Measurements from ENCODE around the gene FAM234B. TPM values are rescaled to one million over a fixed set of nuclear protein-coding genes. Genes with fewer than 3 reads are reported as not detected.

The FAM234B gene
- total and polyA plus RNA-seq, 2 donors from 2014 or later = 9.6 TPM

DNA sequence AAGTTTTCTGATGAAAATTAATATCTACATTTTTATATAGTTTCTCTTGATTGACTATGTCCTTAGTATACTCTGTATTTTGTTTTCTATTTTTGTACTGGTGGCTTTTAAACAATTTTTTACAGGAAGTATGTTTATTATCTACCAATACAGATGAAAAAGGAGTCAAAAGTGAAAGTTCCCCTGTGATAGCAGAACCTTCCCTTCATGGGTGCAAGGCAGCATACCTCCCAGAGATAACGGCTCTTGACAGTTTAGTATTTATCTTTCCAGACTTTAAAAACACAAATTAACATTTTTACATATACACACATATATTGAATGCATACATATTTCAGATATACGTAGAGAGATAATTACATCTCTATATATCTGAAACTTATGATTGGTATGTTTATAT, 17.1 kb upstream of the FAM234B start:
- intact Hi-C loops (cut with DNase I) = no loop called here
- peak; percentile 58 for FAIRE-seq
- DNase-seq = no peak

DNA sequence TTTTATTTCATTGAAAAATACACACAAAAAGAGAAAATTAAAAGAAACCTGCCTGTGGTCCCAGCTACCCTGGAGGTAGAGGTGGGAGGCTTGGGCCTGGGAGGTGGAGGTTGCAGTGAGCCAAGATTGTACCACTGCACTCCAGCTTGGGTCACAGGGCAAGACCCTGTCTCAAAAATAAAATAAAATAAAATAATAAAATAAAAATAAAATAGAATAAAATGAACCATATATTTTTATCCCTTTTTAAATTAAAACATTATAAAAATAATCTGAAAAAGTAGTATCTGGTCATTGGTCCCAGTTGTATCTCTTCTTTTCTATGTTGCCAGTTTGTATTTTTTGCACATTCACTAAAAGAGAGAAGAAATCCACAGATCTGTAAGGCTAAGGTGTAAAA, 16.7 kb upstream of the FAM234B start:
- no peak for FAIRE-seq

More for the DNA sequence above, 17.1 kb upstream of the FAM234B start:
- Histone ChIP-seq H3K4me3 (ENCODE audit: low read length in 3 of 3) (no peak overlapping the region), H3K9ac (ENCODE audit: low read length in 3 of 3) (no peak overlapping the region), H3K9me3 (ENCODE audit: control insufficient read depth in 2 of 3, insufficient read depth in 1 of 3, low read length in 3 of 3) (no peaks in the 10 kb centered on the region), H3K27ac (ENCODE audit: low read depth in 2 of 2, low read length in 2 of 2) (no peak overlapping the region), H3K27me3 (ENCODE audit: control insufficient read depth, insufficient read depth, low read length) (no peaks in the 10 kb centered on the region), H3K36me3 (ENCODE audit: control insufficient read depth in 2 of 3, insufficient read depth in 3 of 3, low read length in 3 of 3) (no peaks in the 10 kb centered on the region), H3K4me1 (ENCODE audit: control insufficient read depth in 2 of 3, insufficient read depth in 2 of 3, low read depth in 1 of 3, low read length in 3 of 3) (no peaks in the 10 kb centered on the region)
- TF ChIP-seq, protein P1, sequence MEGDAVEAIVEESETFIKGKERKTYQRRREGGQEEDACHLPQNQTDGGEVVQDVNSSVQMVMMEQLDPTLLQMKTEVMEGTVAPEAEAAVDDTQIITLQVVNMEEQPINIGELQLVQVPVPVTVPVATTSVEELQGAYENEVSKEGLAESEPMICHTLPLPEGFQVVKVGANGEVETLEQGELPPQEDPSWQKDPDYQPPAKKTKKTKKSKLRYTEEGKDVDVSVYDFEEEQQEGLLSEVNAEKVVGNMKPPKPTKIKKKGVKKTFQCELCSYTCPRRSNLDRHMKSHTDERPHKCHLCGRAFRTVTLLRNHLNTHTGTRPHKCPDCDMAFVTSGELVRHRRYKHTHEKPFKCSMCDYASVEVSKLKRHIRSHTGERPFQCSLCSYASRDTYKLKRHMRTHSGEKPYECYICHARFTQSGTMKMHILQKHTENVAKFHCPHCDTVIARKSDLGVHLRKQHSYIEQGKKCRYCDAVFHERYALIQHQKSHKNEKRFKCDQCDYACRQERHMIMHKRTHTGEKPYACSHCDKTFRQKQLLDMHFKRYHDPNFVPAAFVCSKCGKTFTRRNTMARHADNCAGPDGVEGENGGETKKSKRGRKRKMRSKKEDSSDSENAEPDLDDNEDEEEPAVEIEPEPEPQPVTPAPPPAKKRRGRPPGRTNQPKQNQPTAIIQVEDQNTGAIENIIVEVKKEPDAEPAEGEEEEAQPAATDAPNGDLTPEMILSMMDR (IDR thresholded peaks at IDR 0.05; ENCODE audit: borderline replicate concordance, extremely low read depth, insufficient read depth) = no peak

DNA sequence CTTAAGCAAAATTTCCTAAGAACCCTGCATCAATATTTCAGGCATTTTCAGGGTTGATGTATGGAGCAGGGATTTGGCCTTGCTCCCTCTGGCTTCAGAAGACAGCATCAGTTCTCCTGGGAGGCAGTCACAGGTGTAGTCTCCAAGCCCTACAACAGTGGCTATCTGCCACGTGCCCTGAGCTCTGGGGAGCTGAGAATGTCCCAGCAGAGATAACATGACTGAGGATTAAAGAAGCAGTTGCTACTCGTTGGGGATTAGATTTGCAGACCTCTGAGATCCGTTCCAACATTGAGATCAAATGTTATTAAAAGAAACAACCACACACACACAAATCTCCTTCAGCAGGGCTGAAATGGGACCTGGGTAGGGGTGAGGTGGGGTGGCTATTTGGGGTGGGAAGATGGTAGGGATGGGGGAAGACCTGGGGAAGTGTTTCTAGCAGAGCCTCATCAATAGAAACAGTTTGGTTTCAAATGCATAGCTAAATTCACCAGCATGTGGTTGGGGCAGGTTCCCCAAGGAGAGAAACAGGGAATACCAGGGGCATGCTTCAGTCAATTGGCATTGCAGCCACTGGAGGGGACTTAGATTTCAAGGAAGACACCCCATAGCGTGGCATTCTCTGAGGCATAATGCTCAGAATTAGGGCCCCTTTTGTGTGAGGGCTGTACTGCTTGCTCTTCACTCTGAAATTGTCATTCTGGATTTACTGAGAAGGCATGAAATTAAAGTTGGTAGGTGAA, 15.2 kb upstream of the FAM234B start:
- Histone ChIP-seq H3K27me3 (ENCODE audit: control insufficient read depth, insufficient read depth, low read length) (no peaks in the 10 kb centered on the region), H3K9ac (ENCODE audit: low read length in 3 of 3) (no peak overlapping the region), H3K27ac (ENCODE audit: low read depth in 2 of 2, low read length in 2 of 2) (no peak overlapping the region), H3K9me3 (ENCODE audit: control insufficient read depth in 2 of 3, insufficient read depth in 1 of 3, low read length in 3 of 3) (no peaks in the 10 kb centered on the region), H3K36me3 (ENCODE audit: control insufficient read depth in 2 of 3, insufficient read depth in 3 of 3, low read length in 3 of 3) (no peaks in the 10 kb centered on the region), H3K4me1 (ENCODE audit: control insufficient read depth in 2 of 3, insufficient read depth in 2 of 3, low read depth in 1 of 3, low read length in 3 of 3) (no peaks in the 10 kb centered on the region), H3K4me3 (ENCODE audit: low read length in 3 of 3) (no peak overlapping the region)
- no peak for FAIRE-seq
- no peak for DNase-seq
- intact Hi-C loops (cut with DNase I) = no loop called here
- TF ChIP-seq, protein P1 (IDR thresholded peaks at IDR 0.05; ENCODE audit: borderline replicate concordance, extremely low read depth, insufficient read depth) = no peak

More for the DNA sequence above, 16.7 kb upstream of the FAM234B start:
- Histone ChIP-seq H3K9me3 (ENCODE audit: control insufficient read depth in 2 of 3, insufficient read depth in 1 of 3, low read length in 3 of 3) (no peaks in the 10 kb centered on the region), H3K4me3 (ENCODE audit: low read length in 3 of 3) (no peak overlapping the region), H3K4me1 (ENCODE audit: control insufficient read depth in 2 of 3, insufficient read depth in 2 of 3, low read depth in 1 of 3, low read length in 3 of 3) (no peaks in the 10 kb centered on the region), H3K27me3 (ENCODE audit: control insufficient read depth, insufficient read depth, low read length) (no peaks in the 10 kb centered on the region), H3K27ac (ENCODE audit: low read depth in 2 of 2, low read length in 2 of 2) (no peak overlapping the region), H3K9ac (ENCODE audit: low read length in 3 of 3) (no peak overlapping the region), H3K36me3 (ENCODE audit: control insufficient read depth in 2 of 3, insufficient read depth in 3 of 3, low read length in 3 of 3) (no peaks in the 10 kb centered on the region)
- intact Hi-C loops (cut with DNase I) = no loop called here
- TF ChIP-seq, protein P1 (IDR thresholded peaks at IDR 0.05; ENCODE audit: borderline replicate concordance, extremely low read depth, insufficient read depth) = no peak
- no peak for DNase-seq
